HG03460 (cell line): ENCODE results near the gene IGSF22.
A peak's percentile ranks its signal among the peaks of the same experiment; 100 is the strongest.

Experiments used
- ATAC-seq: cut with Tn5 transposase; IDR thresholded peaks from one replicate; pipeline ENCODE4 v1.9.1; 2021; ENCODE audit not compliant: unreplicated experiment

The IGSF22 gene

DNA sequence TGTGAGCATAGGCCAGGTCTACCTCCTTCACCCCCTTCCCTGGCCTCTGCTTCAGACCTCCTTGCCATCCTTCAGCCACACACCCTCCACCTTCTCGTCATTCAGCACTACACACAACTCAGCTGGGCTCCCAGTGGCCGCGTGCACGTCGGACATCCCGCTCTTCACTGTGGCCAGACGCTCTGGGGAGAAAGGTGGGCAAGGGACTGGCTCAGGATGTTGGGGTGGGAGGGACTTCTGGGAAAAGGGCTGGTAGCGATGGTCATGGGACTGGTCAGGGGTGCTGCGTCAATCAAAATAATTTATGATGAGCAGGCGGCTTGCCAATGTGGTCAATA, 11.6 kb downstream of the IGSF22 start:
- ATAC-seq, result no peak

DNA sequence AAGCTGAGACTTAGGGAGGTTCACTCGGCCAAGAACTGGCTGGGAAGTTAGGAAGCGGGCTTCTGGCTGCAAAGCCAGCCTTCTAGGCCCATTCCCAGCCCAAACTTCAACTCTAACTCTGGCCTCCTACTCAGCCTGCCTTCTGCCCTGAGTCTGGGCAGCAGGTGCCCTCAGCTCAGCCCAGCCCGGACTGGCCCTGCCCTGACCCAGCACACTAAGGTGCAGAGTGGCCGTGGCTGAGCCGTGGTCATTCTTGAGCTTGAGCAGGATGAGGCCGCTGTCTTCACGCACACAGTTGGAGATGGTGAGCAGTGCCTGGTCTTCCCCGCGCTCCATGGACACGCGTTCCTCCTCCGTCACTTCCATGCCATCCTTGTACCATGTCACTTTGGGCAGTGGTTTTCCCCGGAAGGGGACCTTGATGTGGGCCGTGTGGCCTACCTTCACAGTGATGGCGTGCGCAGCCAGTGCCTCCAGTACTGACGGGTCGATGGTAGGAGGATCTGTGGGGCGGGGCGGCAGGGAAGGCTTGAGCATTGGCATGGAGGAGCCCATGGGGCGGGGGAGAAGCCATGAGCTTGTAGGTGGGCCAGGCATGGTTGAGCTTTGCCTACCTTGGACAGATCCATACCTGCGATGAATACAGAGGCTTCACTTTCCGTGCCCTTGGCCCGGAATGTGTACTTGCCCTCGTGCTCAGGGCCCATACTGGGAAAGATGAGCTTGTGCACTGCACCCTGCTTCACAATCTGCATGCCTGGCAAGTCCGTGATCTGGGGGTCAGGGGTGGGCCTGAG, 12.1 kb downstream of the IGSF22 start:
- ATAC-seq, result no peak

DNA sequence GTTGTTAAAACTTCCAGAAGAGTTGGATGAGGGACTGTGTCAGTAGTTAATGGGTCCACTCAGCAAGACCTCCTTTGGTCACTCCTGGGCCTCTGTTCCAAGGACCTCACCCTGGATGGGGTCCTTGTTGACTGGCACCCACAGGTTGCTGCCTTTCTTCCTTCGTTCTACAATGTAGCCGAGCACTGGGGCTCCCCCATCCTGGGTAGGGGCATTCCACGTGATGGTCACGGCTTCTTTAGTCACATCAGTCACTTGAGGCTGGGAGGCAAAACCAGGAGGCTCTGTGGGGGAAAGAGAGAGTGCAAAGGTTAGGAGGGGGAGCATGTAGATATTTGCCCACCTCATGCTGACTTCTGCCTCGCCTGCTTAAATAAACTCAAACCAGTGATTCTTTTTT, 15.4 kb downstream of the IGSF22 start:
- ATAC-seq, result no peak

DNA sequence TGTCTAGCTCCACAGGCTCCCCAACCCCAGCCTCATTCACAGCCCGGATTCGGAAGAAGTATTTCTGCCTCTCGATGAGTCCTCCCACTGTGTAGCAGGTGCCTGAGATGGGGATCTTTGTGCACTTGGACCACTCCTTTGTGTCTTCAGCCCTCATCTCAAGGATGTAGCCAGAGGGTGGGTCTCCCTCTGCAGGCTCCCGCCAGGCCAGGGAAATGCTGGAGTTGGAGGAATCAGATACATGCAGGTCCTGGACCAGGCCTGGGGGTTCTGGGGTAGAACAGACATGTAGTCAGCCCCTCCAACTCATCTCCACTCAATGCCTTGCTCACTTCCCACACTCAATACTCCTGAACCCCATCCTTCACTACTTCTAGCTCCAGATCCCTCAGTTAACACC, 16.6 kb downstream of the IGSF22 start:
- ATAC-seq, result no peak

DNA sequence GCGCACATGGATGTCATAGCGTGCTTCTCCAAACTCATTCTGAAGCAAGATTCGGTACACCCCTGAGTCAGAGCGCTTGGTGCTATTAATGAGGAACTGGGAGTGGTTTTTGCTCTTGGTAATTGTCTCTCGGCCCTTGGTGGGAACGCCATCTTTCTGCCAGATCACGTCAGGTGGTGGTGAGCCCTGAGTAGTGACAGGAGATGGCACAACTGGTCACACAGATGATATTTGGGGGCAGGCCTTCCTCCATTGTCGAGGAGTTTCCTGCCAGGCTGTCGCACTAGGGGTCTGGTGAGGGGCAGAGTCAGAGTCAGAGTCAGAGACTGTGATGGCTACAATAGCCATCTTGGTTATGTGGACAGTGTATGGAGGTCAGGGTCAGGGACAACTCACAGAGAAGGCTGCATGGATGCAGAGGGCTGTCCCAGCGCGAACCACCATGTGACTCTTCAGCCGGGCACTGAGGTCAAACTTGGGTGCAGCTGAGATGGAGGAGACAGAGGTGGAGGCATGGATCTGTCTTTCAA, 18.1 kb downstream of the IGSF22 start:
- ATAC-seq, result no peak

DNA sequence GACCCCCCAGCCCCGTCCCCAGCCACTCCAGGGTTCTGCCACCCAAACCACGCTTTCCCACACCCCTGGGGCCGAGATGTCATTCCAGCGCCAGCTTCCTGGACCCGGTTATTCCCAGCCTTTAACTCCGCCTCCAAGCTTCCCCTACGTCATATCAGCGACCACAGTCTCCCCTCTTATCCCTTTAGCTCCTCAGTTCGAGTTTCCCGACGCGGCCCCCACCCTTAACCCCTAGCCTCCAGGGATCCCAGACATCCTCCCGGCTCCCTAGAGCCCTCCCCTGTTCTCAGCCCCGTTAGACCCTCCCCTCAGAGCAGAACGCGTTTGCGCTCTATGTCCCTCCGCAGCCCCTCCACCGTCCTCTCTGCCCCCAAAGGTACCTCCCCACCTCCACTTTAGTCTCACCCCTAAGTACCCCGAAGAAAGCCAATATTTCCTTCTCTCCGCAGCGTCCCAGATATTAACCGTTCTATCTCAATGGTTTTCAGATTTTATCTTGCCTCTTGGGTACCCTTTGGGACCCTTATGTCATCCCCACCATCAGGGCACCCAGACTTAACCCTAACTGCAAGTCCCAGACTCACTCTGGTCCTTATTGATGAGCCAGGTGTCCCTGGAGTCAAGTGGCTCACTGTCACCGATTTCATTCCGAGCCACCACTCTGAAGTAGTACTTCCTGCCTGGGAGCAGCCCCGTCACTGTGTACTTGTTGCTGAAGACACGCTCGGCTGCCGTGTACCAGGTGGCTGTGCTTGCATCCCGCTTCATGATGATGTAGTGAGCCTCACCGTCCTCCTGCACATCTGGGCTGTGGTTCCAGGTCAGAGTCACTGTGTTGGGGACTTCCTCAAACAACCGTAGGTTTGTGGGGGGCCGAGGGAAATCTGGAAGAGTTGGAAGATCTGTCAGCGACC, 19.4 kb downstream of the IGSF22 start:
- ATAC-seq, result peak; percentile 63

DNA sequence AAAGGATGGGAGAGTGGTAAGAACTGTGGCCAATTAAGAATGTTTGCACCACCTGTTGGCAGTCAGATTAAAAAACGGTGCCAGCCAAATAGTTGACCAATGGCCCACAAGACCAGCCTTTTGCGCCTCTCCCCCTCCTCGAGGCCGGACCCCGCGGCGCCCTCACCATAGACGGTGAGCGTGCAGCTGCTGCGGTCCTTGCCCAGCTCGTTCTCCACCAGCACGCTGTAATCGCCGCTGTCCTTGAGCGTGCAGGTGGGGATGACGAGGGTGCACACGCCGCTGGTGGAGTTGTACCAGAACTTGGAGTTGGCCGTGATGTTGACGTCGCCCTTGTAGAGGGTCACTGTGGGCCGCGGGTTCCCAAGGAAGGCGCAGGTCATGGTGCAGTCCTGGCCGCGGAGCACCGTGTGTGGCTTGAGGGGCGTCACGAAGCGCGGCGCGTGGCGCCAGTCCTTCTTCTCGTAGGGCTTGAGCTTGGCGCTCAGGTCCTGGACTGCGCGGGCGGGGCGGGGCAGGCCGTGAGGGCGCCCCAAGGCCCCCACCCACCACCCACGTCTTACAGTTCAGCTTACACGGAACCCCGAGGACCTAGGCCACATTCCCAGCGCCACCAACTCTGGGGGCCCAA, 20.2 kb downstream of the IGSF22 start:
- no peak for ATAC-seq

DNA sequence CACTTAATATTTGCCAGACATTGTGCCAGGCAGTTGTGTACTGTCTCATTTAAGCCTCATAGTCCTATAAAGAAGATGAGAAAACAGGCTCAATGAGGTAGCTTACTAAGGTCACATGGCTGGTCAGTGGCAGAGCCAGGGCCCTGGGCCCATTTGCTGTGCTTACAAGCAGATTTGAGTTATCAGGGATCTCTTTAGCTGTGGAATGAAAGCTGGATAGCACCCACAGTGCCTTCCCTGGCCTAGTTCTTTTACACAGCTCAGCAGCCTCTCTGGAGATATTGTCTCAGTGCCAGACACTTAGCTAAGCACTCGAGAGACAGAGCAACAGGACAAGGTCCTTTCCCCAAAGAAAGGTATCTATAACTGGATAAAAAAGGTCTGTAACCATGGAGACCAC, 21.3 kb downstream of the IGSF22 start:
- ATAC-seq, result no peak

DNA sequence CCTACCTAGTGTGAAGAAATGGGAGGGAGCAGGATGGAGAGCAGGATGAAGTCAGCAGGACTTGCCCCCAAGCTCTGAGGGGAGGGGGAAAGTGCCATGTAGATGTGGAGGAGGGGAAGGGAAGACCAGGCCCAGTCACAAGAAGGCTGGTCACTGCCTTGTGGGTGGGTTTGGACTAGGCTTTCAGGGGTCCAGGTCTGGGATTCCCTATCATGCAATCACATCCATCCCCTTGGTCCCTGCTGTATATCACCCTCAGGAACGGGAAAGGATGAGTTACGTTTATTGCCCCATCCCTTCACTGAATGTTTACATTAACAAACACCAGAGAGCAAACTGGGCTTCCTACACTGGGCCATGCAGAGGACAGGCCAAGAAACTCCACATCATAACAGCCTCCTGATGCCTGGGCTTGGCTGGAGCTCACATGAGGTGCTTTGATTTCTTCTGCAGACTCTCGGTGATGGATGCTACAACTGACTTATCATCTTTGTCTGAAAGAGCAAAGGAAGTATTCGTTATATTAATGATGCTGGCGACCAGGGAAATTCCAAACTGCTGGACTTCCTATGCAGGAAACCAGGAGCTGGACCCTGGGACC, 21.8 kb downstream of the IGSF22 start:
- ATAC-seq, result no peak

DNA sequence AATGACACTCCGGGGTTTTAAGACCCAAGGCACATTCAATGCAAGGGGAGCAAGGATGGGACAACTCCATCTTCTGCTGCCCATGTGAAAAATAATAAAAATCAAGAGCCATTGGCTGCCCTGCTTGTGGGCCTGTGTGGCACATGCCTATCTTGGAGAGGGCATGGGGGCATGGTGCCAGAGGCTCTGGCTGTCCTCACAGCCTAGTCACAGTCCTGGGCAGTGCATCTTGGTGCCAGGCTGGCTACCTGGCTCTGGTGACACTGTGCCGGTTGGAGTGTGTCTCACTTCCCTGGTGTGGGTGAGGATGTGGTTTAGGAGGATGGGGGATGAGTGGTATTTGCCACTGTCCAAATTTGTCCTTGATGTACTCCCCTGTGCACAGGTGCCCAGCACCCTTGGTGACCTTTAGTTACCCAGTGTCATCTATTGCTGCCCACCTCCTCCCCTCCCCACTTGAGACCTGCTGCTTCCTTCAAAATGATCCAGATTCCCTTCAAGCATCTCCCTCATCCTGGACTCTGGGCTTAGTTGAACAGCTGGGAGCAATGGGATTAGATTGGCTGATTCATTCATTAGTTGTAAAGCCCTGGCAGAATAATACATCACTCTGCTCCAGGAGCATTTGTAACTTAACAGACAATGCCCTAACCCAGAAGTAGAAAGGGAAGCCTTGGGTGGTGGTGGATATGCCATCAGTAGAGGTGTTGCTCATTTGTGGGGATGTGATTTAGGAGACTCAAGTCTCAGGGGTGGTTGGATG, 22.8 kb downstream of the IGSF22 start:
- no peak for ATAC-seq

DNA sequence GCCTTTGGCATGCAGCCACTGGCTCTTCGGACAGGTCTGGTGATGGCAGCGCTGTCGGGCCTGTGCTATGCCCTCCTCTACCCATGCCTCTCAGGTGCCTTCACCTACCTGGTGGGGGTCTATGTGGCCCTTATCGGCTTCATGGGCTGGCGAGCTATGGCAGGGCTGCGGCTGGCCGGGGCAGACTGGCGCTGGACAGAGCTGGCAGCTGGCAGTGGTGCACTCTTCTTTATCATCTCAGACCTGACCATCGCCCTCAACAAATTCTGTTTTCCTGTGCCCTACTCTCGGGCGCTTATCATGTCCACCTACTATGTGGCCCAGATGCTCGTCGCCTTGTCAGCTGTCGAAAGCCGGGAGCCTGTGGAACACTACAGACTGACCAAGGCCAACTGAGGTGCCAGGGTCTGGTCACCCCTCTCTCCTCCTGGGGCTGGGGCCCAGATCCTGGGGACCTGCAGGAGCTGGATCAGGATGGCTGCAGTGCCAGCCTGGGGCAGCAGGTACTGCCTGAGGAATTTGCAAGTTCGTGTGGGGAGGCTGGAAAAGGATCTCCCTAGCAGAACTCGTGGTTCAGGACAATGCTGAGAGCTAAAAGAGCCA, 24.3 kb downstream of the IGSF22 start:
- no peak for ATAC-seq

DNA sequence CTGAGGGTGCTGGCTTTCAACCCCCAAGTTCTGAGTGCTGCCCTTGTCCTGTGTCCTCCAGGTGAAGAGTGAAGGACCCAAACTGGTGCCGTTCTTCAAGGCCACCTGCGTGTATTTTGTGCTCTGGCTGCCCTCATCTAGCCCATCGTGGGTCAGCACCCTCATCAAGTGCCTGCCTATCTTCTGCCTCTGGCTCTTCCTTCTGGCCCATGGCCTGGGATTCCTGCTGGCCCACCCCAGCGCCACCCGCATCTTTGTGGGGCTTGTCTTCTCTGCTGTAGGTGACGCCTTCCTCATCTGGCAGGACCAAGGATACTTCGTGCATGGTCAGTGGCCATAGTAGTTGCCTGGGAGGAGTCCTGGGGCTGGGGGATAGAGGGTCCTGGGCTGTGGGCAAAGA, 25.1 kb downstream of the IGSF22 start:
- no peak for ATAC-seq

DNA sequence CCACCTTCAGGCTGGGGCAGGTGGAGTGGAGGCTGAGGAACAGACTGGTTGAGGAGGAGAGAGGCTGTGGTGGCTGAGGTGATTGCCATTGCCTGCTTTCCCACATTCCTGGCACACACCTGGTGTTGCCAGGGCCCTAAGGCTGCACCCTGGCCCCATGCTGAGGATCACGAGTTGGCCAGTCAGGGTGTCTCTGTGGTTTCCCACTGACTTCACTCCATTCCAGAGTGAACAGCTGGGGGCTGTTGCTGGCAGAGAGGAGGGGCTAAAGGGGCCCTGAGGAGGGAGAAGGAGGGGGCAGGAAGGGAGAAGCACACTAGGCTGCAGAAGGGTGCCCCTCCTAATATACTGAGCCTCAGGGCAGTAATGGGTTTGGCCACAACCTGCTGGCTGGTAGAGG, 25.6 kb downstream of the IGSF22 start:
- ATAC-seq, result no peak

DNA sequence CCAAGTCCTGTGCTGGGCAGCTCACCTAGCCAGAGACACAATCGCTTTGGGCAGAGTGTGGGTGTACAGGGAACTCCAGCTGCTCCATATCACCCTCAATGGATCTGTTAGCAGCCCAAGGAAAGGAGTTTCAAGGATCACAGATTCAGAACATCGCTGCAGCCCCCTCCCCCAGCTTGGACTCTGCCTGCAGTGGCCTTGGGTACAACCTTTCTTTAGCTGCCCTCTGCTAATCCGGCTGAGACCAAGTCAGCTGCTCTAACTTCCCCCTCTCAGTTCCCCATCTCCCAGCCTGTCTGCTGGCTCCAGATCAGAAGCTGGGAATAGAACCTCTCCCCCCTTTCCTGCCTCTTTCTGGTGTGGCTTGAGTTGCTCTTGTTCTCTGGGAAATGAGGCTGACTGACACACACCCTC, 26.1 kb downstream of the IGSF22 start:
- ATAC-seq, result no peak

DNA sequence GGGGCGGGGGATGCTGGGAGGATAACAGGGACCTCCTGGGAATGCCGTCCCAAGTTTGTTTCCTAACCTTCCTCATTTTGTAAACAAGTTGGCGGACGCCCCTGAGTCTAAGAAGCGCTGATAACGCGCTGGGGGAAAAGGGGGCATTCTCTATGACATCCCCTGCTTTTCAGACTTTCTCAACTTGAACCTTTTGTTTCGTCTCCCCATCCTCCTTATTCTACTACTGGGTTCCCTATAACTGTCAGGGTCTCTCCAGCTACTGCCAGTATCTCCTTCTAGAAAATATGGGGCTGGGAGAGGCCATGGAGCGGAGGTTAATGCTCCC, 26.8 kb downstream of the IGSF22 start:
- no peak for ATAC-seq

DNA sequence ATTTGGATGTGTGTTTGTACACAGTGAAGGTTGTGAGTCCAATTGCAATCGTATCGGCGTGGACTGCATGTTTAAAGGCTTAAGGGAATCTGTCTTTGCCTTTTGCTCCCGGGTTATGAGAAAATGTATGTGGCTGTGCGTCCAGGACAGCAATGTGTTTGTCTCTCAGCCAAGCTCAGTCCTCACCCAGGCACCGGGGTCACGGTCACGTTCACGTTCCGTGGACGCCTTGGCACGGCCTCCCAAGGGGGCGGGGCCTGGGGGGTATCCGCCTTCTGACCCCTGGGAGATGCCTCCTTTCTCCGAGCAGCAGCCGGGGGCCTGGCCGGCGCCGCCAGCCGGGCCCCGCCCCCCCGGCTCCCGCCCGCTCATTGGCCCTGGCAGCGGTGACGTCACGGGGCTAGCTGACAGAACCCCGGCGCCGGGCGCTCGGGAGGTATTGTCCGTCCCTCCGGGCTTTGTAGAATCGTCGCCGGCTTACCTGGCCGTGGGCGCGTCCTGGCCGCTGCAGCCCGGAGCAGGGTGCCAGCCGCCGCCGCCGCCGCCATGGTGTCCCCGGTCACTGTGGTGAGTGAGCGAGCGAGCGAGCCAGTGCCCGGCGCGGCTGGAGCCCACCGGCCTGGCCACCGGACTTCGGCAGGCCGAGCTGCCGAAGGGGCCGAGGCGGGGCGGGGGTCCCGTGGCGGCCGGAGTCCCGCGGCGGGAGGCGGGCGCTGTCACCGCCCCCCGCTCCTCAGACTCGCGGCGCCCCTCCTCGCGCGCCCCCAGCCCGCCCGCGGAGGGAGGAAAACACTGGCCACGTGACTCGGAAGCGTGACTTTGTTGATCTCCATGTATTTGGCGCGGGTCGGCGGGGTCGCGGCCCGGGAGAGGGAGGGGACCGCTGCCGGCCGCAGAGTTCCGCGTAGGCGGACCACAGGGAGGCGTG, 27.4 kb downstream of the IGSF22 start, which contains the start of gene TMEM86A:
Gene TMEM86A, plus strand, starts transcription at position 439 of the 928 bp plus-strand sequence. Its CDS starts 108 bp downstream, at position 547.
- ATAC-seq, result peak; percentile 89

DNA sequence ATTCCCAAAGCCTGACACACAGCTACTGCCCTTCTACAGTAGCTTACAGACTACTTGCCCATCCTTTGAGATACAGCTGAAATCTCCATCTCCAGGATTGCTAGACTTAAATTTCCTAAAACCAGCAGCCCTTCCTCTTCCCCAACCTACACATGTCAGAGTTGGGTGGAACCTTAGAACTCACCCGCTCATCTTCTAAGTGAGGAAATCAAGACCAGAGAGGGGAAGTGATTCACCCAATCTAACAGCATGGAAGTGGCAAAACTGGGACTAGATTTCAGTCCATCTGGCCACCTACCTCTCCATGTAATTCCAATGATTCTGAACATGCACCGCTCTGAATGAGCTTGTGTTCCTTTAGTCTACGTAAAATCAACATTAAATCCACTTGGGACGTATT, 28.4 kb downstream of the IGSF22 start:
- no peak for ATAC-seq

DNA sequence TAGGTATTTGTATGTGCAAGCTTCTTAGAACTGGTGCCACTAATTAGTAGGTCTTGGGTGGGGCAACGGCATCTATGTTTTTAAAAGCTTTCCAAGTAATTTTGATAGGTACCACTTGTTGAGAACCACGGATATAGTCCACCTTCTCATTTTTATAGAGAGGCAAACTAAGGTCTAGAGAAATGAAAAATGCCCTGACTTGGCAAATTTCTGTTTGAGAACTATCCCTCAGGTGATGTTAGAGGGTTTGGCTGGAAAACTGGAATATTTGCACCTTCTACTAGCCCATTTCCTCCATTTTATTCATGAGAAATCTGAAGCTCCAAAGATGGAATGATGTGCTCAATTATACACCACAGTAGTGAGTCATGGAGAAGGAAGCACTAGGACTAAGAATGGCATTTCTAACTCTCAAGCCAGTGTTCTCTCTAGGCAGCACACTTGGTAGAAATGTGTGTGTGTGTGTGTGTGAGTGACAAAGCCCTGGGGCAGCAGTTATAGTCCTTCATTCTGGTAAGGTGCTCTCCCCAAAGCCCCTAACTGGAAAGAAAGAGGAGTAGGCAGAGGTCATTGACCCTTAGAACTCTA, 29.3 kb downstream of the IGSF22 start:
- ATAC-seq, result no peak
